Neural cell (in vitro differentiated cells): ENCODE data around the gene PPL. TPM values are rescaled to one million over a fixed set of nuclear protein-coding genes. Genes with fewer than 3 reads are reported as not detected.

ENCODE experiments used
- H2AFZ ChIP-seq: fragments of 200-600, 300-800 bp; sonication (generic), shearing (Covaris generic); 2 replicates; pipeline ENCODE4 v1.6.0; 2014; ENCODE audit warnings: low read depth, mild to moderate bottlenecking, antibody characterized with exemption, low read length, moderate library complexity
- H3F3A ChIP-seq: fragments of 200-600 bp; shearing (Covaris generic); 2 replicates; pipeline ENCODE4 v1.6.1; 2016; ENCODE audit warnings: mild to moderate bottlenecking, moderate library complexity, mixed read lengths, antibody characterized with exemption, low read length; ENCODE audit not compliant: insufficient read depth, poor library complexity, severe bottlenecking
- H3K27ac ChIP-seq: fragments of 200-600, 300-800 bp; sonication (generic), shearing (Covaris generic); 2 replicates; pipeline ENCODE4 v1.5.1; 2014; ENCODE audit warnings: mild to moderate bottlenecking, low read length, moderate library complexity
- H3K27me3 ChIP-seq: fragments of 300-800, 200-600 bp; sonication (generic), shearing (Covaris generic); 2 replicates; pipeline ENCODE4 v1.6.0; 2014; ENCODE audit warnings: mild to moderate bottlenecking, low read depth, low read length, moderate library complexity; ENCODE audit not compliant: insufficient read depth
- H3K36me3 ChIP-seq: fragments of 300-800, 200-600 bp; sonication (generic), shearing (Covaris generic); 2 replicates; pipeline ENCODE4 v1.5.1; 2014; ENCODE audit warnings: mild to moderate bottlenecking, antibody characterized with exemption, low read length, moderate library complexity; ENCODE audit not compliant: insufficient read depth
- H3K4me2 ChIP-seq: fragments of 300-800, 200-600 bp; sonication (generic), shearing (Covaris generic); 2 replicates; pipeline ENCODE4 v1.6.0; 2014; ENCODE audit warnings: mild to moderate bottlenecking, low read length
- H3K4me3 ChIP-seq: fragments of 300-800, 200-600 bp; sonication (generic), shearing (Covaris generic); 2 replicates; pipeline ENCODE4 v1.5.1; 2014; ENCODE audit warnings: mild to moderate bottlenecking, low read length, moderate library complexity
- H3K79me2 ChIP-seq: fragments of 200-600 bp; shearing (Covaris generic); replicated peaks from 2 replicates; pipeline ENCODE4 v1.6.0; 2014; ENCODE audit warnings: mild to moderate bottlenecking, low read length, moderate library complexity; ENCODE audit not compliant: insufficient read depth
- H3K9ac ChIP-seq: fragments of 300-800, 200-600 bp; sonication (generic), shearing (Covaris generic); 2 replicates; pipeline ENCODE4 v1.6.1; 2016; ENCODE audit warnings: mild to moderate bottlenecking, low read length, mixed read lengths
- H3K9me2 ChIP-seq: fragments of 200-600 bp; shearing (Covaris generic); 2 replicates; pipeline ENCODE4 v1.6.1; 2016; ENCODE audit warnings: mild to moderate bottlenecking, low read length, mixed read lengths; ENCODE audit not compliant: insufficient read depth
- H3K9me3 ChIP-seq: fragments of 200-600, 300-800 bp; sonication (generic), shearing (Covaris generic); 2 replicates; pipeline ENCODE4 v1.6.1; 2016; ENCODE audit warnings: mild to moderate bottlenecking, mixed run types, low read length, moderate library complexity, mixed read lengths
- H4K20me1 ChIP-seq: fragments of 200-600 bp; shearing (Covaris generic); 2 replicates; pipeline ENCODE4 v1.6.1; 2016; ENCODE audit warnings: mild to moderate bottlenecking, mixed run types; ENCODE audit not compliant: insufficient read depth
- EP300 ChIP-seq: fragments of 450-650 bp; conservative IDR thresholded peaks from 2 replicates; pipeline ENCODE4 v1.6.1; 2014; ENCODE audit warnings: antibody characterized with exemption, mild to moderate bottlenecking, moderate library complexity; ENCODE audit not compliant: poor library complexity, severe bottlenecking
- EZH2 ChIP-seq: fragments of 200-600, 300-800 bp; shearing (Covaris generic), sonication (generic); IDR thresholded peaks from 2 replicates; pipeline ENCODE4 v1.6.1; 2014; ENCODE audit warnings: antibody characterized with exemption, low read length, borderline replicate concordance, mild to moderate bottlenecking; ENCODE audit not compliant: insufficient read depth, poor library complexity, severe bottlenecking
- MXI1 ChIP-seq: fragments of 450-650 bp; conservative IDR thresholded peaks from 2 replicates; pipeline ENCODE4 v1.6.1; 2014; ENCODE audit warnings: antibody characterized with exemption, mild to moderate bottlenecking; ENCODE audit not compliant: poor library complexity, severe bottlenecking
- POLR2AphosphoS5 ChIP-seq: IDR thresholded peaks from 2 replicates; pipeline ENCODE4 v1.6.1; 2012
- RAD21 ChIP-seq: fragments of 450-650 bp; conservative IDR thresholded peaks from 2 replicates; pipeline ENCODE4 v1.6.1; 2014; ENCODE audit warnings: antibody characterized with exemption, mild to moderate bottlenecking, moderate library complexity
- SMC3 ChIP-seq: fragments of 450-650 bp; conservative IDR thresholded peaks from 2 replicates; pipeline ENCODE4 v1.6.1; 2014; ENCODE audit warnings: antibody characterized with exemption, mild to moderate bottlenecking, moderate library complexity; ENCODE audit not compliant: poor library complexity
- TAF1 ChIP-seq: IDR thresholded peaks from 2 replicates; pipeline ENCODE4 v1.6.1; 2012; ENCODE audit warnings: low read depth
- polyA plus RNA-seq: library from polyadenylated mRNA; depleted of rRNA; stranded (reverse); fragments of >200 nt; gene quantifications from 2 replicates; pipeline ENCODE4 v1.2.3, GENCODE V29; 2014
- TF ChIP-seq, protein P1 (sequence below): IDR thresholded peaks from 2 replicates; pipeline ENCODE4 v1.6.1; 2012; ENCODE audit warnings: borderline replicate concordance
- TF ChIP-seq, protein P2 (sequence below): fragments of 450-650 bp; IDR thresholded peaks from 2 replicates; pipeline ENCODE4 v1.5.1; 2014; ENCODE audit warnings: antibody characterized with exemption, mild to moderate bottlenecking, moderate library complexity; ENCODE audit not compliant: poor library complexity, severe bottlenecking

PPL gene
- polyA plus RNA-seq, 1 donor from 2014 or later: 0.81 TPM

DNA sequence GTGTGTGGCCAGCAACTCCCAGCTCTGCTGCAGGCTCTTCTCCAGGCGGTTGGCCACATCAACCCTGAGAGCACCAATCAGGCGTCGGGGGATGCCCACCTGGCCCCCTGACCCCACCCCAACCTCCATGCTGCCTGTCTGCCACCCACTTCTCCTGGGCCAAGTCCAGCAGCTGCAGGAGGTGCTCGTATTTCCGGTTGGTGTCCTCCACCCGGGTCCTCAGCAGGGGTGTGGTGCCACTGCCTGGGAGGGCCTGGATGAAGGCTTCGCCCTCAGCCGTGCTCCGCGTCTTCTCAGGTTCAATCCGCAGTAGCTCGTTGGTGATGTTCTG lies 45.1 kb downstream of the PPL start:
- Histone ChIP-seq H3K27me3 (no peaks in the 10 kb centered on the region), H3K4me2 (no peak overlapping the region), H3K36me3 (no peaks in the 10 kb centered on the region), H3K9me2 (no peaks in the 10 kb centered on the region), H3K79me2 (no peaks in the 10 kb centered on the region), H3K4me3 (no peak overlapping the region), H3F3A (no peaks in the 10 kb centered on the region), H3K9ac (no peak overlapping the region), H2AFZ (no peak overlapping the region), H4K20me1 (no peaks in the 10 kb centered on the region), H3K9me3 (no peaks in the 10 kb centered on the region), H3K27ac (no peak overlapping the region)
- TF ChIP-seq, protein P1, sequence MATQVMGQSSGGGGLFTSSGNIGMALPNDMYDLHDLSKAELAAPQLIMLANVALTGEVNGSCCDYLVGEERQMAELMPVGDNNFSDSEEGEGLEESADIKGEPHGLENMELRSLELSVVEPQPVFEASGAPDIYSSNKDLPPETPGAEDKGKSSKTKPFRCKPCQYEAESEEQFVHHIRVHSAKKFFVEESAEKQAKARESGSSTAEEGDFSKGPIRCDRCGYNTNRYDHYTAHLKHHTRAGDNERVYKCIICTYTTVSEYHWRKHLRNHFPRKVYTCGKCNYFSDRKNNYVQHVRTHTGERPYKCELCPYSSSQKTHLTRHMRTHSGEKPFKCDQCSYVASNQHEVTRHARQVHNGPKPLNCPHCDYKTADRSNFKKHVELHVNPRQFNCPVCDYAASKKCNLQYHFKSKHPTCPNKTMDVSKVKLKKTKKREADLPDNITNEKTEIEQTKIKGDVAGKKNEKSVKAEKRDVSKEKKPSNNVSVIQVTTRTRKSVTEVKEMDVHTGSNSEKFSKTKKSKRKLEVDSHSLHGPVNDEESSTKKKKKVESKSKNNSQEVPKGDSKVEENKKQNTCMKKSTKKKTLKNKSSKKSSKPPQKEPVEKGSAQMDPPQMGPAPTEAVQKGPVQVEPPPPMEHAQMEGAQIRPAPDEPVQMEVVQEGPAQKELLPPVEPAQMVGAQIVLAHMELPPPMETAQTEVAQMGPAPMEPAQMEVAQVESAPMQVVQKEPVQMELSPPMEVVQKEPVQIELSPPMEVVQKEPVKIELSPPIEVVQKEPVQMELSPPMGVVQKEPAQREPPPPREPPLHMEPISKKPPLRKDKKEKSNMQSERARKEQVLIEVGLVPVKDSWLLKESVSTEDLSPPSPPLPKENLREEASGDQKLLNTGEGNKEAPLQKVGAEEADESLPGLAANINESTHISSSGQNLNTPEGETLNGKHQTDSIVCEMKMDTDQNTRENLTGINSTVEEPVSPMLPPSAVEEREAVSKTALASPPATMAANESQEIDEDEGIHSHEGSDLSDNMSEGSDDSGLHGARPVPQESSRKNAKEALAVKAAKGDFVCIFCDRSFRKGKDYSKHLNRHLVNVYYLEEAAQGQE: no peak
- TF ChIP-seq EZH2 (no peak), RAD21 (no peak), EP300 (no peak), MXI1 (no peak), SMC3 (no peak), POLR2AphosphoS5 (no peak), TAF1 (no peak)
- TF ChIP-seq, protein P2, sequence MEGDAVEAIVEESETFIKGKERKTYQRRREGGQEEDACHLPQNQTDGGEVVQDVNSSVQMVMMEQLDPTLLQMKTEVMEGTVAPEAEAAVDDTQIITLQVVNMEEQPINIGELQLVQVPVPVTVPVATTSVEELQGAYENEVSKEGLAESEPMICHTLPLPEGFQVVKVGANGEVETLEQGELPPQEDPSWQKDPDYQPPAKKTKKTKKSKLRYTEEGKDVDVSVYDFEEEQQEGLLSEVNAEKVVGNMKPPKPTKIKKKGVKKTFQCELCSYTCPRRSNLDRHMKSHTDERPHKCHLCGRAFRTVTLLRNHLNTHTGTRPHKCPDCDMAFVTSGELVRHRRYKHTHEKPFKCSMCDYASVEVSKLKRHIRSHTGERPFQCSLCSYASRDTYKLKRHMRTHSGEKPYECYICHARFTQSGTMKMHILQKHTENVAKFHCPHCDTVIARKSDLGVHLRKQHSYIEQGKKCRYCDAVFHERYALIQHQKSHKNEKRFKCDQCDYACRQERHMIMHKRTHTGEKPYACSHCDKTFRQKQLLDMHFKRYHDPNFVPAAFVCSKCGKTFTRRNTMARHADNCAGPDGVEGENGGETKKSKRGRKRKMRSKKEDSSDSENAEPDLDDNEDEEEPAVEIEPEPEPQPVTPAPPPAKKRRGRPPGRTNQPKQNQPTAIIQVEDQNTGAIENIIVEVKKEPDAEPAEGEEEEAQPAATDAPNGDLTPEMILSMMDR: no peak

GRCh38 chr16:4891097-4891885 lies 45.7 kb downstream of the PPL start:
- H3K4me2 ChIP-seq: no peak overlapping the region
- H4K20me1 ChIP-seq: no peaks in the 10 kb centered on the region
- no peak overlapping the region for H3K27ac ChIP-seq
- TF ChIP-seq RAD21 (no peak), POLR2AphosphoS5 (no peak), TAF1 (no peak), EZH2 (no peak), SMC3 (no peak), EP300 (no peak), MXI1 (no peak)
- TF ChIP-seq, protein P2: no peak
- TF ChIP-seq, protein P1: no peak
- H3K36me3 ChIP-seq: no peaks in the 10 kb centered on the region
- no peaks in the 10 kb centered on the region for H3K9me3 ChIP-seq
- H3K27me3 ChIP-seq: no peaks in the 10 kb centered on the region
- no peaks in the 10 kb centered on the region for H3K9me2 ChIP-seq
- H3K4me3 ChIP-seq: no peak overlapping the region
- H3F3A ChIP-seq: no peaks in the 10 kb centered on the region
- H3K9ac ChIP-seq: no peak overlapping the region
- H3K79me2 ChIP-seq: no peaks in the 10 kb centered on the region
- H2AFZ ChIP-seq: no peak overlapping the region
